Cardiac fibroblast (primary cell): ENCODE data around the gene ZNF582.
A peak's percentile ranks its signal among the peaks of the same experiment; 100 is the strongest.

Experiments
- DNase-seq, 2 donors: peaks; one replicate each; pipeline versions ENCODE4 v3.0.0 to v3.0.0-alpha.2; 2010; ENCODE audit warnings: low read depth in 2 of 2
- H3K4me3 ChIP-seq, 2 donors: replicated peaks in 1 of 2; 1 replicate in 1 of 2; 2 replicates in 1 of 2; pipeline ENCODE4 v1.5.1; 2011; ENCODE audit warnings: low read depth in 2 of 2, low read length in 2 of 2, mild to moderate bottlenecking in 2 of 2, moderate library complexity in 1 of 2
- TF ChIP-seq, protein P1 (sequence below): IDR thresholded peaks from one replicate; pipeline ENCODE4 v1.5.1; 2011; ENCODE audit warnings: low read depth, mild to moderate bottlenecking, low read length, inconsistent platforms

ZNF582 gene

GRCh38 chr19:56403764-56404704 is 10.7 kb upstream of the ZNF582 start, which contains the start of gene ZNF583:
Gene ZNF583, plus strand, starts transcription at chr19:56404332. Its CDS starts 2,783 bp downstream, at chr19:56407115.
- DNase-seq: peak; percentile 98 to 99
- TF ChIP-seq, protein P1, sequence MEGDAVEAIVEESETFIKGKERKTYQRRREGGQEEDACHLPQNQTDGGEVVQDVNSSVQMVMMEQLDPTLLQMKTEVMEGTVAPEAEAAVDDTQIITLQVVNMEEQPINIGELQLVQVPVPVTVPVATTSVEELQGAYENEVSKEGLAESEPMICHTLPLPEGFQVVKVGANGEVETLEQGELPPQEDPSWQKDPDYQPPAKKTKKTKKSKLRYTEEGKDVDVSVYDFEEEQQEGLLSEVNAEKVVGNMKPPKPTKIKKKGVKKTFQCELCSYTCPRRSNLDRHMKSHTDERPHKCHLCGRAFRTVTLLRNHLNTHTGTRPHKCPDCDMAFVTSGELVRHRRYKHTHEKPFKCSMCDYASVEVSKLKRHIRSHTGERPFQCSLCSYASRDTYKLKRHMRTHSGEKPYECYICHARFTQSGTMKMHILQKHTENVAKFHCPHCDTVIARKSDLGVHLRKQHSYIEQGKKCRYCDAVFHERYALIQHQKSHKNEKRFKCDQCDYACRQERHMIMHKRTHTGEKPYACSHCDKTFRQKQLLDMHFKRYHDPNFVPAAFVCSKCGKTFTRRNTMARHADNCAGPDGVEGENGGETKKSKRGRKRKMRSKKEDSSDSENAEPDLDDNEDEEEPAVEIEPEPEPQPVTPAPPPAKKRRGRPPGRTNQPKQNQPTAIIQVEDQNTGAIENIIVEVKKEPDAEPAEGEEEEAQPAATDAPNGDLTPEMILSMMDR: no peak
- peak within 1 kb of the TSS; percentile 78 to 91 for H3K4me3 ChIP-seq

GRCh38 chr19:56403261-56403660 is 9.9 kb upstream of the ZNF582 start:
- peak; percentile 7 to 47 for DNase-seq
- peak overlapping the region; percentile 78 to 91 for H3K4me3 ChIP-seq
- TF ChIP-seq, protein P1: no peak

- no peak for DNase-seq
- no peak overlapping the region for H3K4me3 ChIP-seq
- TF ChIP-seq, protein P1: no peak
Measured at GRCh38 chr19:56400485-56400884, 7.2 kb upstream of the ZNF582 start.

GRCh38 chr19:56398809-56399208 is 5.5 kb upstream of the ZNF582 start:
- no peak for DNase-seq
- H3K4me3 ChIP-seq: no peak overlapping the region
- TF ChIP-seq, protein P1: no peak

- TF ChIP-seq, protein P1: no peak
- H3K4me3 ChIP-seq: no peak overlapping the region
Measured at GRCh38 chr19:56383826-56384605, 9.3 kb downstream of the ZNF582 start.

GRCh38 chr19:56377105-56377924 is 16.0 kb downstream of the ZNF582 start:
- no peak overlapping the region for H3K4me3 ChIP-seq
- TF ChIP-seq, protein P1: no peak
- DNase-seq: peak in 1 of 2 donors; percentile 32

More at GRCh38 chr19:56383826-56384605, 9.3 kb downstream of the ZNF582 start:
- peak in 1 of 2 donors; percentile 66 for DNase-seq
